NCI-H1105 treated with DMSO at 0.1 percent for 48 hours (cell line): Measurements from ENCODE around the gene RPS6KA2.
"Not testable (repeated sequence)": the region's sequence is repeated elsewhere in the genome, so short reads cannot be mapped to it uniquely, and the experiment has no call there.

Experiments used
- DNase-seq: peaks from one replicate; lab custom pipeline; 2025; lab: John Stamatoyannopoulos, UW

The RPS6KA2 gene

DNA sequence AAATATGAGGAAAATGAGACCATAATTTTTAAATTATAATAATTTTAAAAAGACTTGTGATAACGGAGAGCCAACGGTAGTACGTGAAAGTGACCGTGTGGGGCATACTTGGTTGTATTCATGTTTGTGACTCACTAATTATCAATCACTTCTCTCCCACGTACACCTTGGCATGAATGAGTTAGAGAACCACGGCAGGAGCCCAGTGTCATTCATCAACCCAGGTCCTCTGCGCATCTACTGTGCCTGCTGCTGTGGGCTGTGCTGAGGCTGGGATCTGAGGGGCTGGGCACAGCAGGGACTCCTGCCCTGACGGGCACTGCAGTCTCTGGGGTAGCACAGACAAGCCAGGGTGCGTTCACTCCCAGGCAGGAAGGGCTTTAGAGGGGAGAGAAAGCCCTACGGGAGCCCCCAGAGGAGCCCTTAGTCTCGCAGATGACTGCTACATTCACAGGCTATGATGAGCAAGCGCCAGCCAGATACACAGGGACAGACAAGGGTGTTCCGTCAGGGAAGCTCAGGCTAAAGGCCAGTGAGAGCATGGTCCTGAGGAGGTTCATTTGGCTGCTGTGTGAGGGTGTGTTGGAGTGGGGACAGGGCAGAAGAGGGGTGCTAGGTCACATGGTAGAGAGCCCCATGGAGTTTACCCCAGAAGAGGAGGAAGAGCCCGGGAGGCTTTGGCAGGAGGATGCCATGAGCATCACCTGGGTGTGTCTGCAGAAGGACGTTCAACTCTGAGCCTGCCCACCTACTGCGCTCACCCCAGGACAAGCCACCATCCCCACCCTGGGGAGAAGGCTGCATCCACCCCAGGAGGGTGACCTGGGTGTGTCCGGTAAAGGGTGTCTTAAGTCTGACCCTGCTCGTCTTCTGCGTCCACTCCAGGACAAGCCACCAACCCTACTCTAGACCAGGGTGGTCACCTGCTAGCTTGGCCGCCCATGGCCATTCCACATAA, 8.2 kb upstream of the RPS6KA2 start:
- no peak for DNase-seq

- DNase-seq: not testable (repeated sequence)
Observed at GRCh38 chr6:166634581-166634980, 7.5 kb upstream of the RPS6KA2 start.

DNA sequence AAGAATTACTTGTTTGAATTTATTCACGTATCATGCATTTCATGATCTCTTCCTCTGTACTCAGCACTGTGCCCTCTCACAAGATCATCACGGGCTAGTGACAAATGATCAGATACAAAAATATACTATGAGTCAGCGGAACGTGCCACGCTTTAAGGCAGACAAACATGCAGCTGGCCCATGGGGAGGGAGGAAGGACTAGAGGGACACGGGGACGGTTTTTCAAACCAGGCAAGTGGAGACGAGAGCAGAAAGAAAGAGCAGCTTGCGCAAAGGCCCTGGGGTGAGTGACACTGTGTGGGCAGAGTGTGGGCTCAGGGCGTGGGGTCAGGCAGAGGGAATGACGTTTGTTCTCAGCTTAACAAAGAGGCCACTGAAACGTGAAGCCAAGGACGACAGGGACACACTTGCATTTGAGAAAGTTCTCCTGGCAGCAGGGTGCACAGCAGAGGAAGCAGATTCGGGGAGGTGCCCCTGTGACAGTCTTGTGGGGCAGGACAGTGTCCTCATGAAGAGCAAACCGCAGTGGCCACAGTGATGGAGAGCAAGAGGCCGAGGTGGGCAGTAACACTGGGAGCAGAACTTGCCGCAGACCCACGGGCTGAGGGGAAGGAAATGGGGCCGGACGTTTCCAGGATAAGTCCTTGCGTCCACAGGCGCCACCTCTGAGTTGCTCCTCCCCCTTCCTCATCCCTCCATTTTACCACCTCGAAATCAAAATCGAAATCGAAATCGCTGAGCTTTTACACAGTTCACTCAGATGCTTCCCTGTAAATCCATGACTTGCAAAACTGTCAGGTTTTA, 6.9 kb upstream of the RPS6KA2 start:
- DNase-seq: no peak

DNA sequence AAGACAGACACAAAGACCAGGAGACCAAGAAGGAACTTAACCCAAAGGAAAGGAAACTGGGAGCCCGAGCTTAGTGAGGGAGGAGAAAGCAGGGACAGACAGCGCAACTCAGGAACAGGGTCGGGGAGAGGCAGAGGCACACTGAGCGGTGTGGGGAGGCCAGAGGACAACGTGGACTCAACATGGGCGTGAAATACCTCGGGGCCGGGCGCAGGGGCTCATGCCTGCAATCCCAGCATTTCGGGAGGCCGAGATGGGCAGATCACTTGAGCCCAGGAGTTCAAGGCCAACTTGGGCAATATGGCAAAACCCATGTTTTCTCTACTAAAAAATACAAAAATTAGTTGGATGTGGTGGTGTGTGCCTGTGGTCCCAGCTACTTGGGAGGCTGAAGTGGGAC, 5.7 kb upstream of the RPS6KA2 start:
- DNase-seq: no peak

GRCh38 chr6:166630462-166630861, 3.4 kb upstream of the RPS6KA2 start:
- DNase-seq: no peak

GRCh38 chr6:166629628-166630027, 2.6 kb upstream of the RPS6KA2 start:
- no peak for DNase-seq

- DNase-seq: peak; percentile 86
Observed at GRCh38 chr6:166627875-166628801, 1.1 kb upstream of the RPS6KA2 start.

DNA sequence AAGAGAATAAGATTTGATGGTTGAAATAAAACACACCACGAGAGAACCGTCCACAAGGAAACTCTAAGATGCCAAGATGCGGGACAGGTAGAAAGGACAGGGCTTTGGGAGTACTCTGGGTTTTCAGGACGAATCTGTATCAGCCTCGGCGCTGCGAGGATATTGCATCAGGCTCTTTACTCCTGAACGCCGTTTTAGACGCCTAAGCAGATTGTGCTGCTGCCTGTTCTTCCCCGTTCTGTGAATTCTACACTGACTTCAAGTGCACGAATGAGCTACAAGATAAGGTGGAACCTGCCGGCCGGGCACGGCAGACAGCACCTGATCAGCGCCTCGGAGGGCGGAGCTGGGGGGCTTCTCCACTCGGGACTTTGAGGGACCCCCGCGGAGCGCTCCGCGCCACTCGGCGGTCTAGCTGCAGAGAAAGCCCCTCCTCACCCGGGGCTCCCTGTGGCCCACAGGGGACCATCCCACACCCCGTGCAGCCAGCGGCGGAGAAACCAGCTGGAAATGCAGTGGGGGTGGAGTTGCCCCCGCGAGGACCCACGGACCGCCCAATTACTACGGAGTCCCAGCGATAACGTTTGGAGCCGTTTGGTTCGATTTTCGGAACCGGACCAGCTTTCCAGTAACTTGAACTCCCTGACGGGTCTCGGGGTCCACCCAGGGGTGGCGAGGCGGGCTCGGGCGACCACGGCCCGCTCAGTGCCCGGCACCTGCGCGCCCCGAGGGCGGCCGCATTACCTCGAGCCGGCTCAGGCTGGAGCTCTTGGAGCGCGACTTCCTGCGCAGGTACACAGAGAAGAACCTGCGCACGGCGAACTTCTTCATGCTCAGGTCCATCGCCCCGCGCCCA, 646 bp downstream of the RPS6KA2 start:
- peak; percentile 84 for DNase-seq

DNA sequence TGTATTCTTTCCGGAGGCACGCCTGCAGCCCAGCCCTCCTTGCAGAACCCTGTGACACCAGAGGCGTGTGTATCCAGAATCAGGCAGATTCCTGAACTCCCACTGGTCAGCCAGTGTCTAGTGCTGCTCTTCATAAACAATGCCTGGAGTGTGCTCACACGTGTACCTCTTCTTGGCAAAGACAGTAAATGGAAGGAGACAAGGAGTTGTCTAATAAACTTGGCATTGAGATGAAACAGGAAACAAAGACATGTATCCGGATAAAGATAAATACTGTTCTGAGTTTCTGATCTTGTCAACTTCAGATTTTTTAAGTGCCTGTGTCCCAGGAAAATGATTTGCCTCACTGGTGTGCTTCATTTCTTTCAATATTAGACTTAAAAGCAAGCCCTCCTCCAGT, 1.7 kb downstream of the RPS6KA2 start:
- no peak for DNase-seq

- DNase-seq: no peak
Observed at GRCh38 chr6:166624275-166624674, 2.8 kb downstream of the RPS6KA2 start.

DNA sequence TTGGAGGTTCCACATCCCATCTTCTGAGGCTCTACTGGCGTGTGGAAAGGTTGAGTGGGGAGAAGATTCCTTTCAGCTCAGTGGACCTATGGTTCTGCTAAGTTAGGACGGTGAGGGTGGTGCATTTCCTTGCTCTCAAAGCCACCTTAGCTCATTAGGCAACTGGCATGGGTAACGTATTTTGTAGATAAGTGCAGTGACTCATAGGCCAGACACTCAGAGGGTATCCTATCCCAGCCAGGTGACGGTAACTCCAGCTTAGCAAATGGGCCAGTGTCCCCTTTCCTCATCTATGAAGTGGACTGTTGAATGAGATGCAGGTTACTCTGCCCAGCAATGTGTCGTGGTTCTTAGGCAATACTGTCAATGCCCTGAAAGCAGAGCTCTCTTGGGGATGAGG, 3.7 kb downstream of the RPS6KA2 start:
- DNase-seq: no peak

GRCh38 chr6:166621114-166621540, 5.9 kb downstream of the RPS6KA2 start:
- DNase-seq: no peak

DNA sequence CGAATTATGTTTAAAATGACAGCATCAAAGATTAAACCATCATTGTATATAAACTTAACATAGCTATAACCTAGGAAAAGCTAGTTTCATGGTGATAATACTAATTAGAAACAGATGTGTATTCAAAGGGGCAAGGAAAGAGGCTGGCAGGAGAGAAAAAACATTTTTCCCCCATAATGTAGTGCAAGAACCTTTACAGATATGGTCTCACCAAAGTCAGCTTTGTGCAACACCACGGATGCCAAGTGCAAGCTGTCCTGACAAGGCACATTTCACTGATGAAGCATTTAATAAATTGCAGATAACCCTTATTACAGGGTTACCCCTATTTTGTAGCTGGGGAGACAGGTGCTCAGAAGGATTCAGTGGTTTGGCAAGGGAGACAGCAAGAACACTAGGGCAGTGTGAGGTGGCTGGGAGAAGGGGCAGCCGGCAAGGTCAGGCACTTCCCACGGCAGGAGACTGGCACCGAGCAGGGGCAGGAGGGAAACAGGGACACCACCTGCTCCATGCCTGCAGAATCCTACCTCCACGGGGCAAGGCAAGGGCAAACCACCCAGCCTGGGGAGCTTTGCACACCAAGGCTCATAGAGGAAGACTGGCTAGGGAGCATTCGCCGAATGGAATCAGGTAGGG, 6.5 kb downstream of the RPS6KA2 start:
- DNase-seq: no peak

DNA sequence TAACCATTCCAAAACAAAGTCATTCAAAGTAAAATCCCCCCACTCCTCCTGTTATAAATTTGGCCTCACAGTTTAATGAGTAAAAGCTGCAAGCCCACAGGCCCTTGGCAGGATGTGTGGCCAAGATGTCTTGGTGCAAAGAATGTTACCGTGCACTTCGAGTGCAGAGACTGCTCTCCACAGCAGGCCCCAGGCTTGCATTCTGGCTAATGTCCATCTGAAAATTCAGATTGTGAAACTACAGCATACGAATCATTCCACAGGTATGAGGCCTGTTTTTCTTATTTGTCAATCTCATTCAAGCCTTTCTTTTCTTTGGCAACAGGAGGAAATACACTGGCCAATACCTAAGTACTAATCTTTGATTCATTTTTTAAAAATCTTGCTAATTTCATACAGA, 7.1 kb downstream of the RPS6KA2 start:
- no peak for DNase-seq

GRCh38 chr6:166618866-166619761, 7.9 kb downstream of the RPS6KA2 start:
- DNase-seq: no peak

DNA sequence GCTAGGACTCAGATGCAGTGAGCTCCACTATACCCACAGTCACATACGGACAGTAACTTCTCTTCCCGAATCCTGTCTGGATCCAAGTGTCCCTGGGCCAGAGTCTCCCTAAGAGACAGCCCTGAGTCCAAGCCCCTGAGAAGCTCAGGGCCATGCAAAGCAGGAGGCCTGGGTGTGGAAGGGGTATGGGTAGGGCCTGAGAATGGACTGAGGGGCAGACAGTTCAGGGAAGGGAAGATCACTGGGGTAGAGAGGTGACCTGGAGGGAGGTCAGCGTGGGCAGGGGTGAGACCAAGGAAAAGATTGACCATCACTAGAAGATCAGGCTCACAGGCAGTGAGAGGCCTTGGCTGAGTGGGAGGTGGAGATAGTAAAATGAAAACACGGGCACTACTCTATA, 8.8 kb downstream of the RPS6KA2 start:
- DNase-seq: no peak

DNA sequence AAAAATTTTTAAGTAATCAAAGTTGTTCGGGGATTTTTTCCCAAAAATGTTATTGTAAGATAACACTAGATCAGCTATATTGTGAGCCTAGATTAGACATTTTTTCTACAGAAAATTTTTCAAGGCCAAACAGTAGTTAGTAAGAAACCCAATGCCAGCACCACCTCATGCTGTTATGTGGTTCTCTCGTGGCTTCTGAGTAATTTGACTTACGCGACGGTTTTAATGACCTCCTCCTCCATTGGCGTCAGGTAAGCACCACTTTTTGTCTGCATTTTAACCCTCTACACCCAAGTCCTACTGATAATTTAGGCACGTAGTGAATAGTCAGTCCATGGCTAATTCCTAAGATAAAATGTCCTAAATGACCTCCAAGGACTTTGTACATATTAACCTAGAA, 9.7 kb downstream of the RPS6KA2 start:
- DNase-seq: no peak

DNA sequence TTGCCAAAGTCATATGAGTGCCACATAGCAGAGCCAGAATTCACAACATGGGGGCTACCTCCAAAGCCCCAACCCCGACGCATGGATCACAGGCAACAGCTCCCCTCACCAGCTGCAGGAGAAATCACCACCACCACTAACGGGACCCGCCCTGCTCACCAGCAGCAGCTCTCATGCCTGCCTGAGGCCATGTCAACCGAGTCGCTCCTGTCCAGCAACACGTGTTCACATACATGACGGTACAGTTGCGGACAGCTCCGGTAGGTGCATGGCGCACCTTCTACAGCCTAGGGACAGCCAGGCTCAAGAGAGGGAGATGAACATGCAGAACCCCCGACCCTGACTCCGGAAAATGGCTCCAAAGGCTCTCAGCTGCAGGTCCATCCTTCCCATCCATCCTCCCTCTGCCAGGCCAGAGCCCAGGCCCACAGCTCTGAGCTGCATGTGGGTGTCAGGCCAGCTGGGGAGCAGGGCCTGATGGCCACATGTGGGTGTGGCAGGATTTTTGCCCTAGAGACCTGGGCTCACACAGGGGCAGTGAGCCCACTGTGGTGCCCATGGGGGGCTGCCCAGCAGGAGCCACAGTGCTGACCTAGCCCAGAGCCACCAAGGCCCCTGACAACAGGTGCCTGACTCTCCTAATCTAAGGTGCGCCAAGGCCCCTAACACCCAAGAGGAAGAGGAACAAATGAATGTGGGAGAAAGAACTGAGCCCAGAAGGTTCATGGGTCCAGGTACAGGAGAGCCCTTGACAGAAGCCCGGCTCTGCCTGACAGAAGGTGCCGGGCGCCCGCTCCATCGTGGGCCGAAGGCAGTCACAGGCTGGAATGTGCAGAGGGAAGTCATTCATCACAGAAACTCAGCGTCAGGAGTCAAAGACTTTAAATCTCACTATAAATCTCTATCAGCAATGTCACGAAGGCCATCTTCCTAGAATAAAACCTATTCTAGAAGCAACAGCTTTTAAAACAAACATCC, 10.5 kb downstream of the RPS6KA2 start:
- no peak for DNase-seq
